Activated CD8-positive, alpha-beta T cell treated with anti-CD3 and anti-CD28 coated beads for 36 hours (primary cell): Measurements from ENCODE around the gene MMP2. TPM values are rescaled to one million over a fixed set of nuclear protein-coding genes. Genes with fewer than 3 reads are reported as not detected.

Experiments
- ATAC-seq: fragments of 200-7000 bp; cut with Tn5 transposase; one replicate; pipeline ENCODE4 v1.10.0; 2021; ENCODE audit warnings: mild to moderate bottlenecking, moderate library complexity
- CTCF ChIA-PET: fragments of 350-600 bp; sonication (Branson Sonifier 250); formaldehyde crosslinking; loops from one replicate; lab custom pipeline; 2021; ENCODE audit warnings: antibody characterized with exemption; lab: Charles Lee
- POLR2A ChIA-PET: fragments of 350-600 bp; sonication (Branson Sonifier 250); formaldehyde crosslinking; loops from one replicate; lab custom pipeline; 2021; ENCODE audit warnings: antibody characterized with exemption; lab: Charles Lee
- DNase-seq: peaks from one replicate; pipeline ENCODE4 v3.0.0-alpha.2; 2020
- H3K27ac Mint-ChIP-seq: one replicate; pipeline ENCODE4 v1.8.0; 2021; ENCODE audit warnings: mild to moderate bottlenecking, mixed read lengths
- H3K27me3 Mint-ChIP-seq: one replicate; pipeline ENCODE4 v1.8.0; 2021; ENCODE audit warnings: mixed read lengths
- H3K36me3 Mint-ChIP-seq: one replicate; pipeline ENCODE4 v1.8.0; 2021; ENCODE audit warnings: low read depth, mixed read lengths
- H3K4me1 Mint-ChIP-seq: one replicate; pipeline ENCODE4 v1.8.0; 2021; ENCODE audit warnings: low read depth, mixed read lengths
- H3K4me3 Mint-ChIP-seq: one replicate; pipeline ENCODE4 v1.8.0; 2021; ENCODE audit warnings: mild to moderate bottlenecking, moderate library complexity, mixed read lengths
- H3K9me3 Mint-ChIP-seq: one replicate; pipeline ENCODE4 v1.8.0; 2021; ENCODE audit warnings: mixed read lengths
- intact Hi-C: fragments of 100-400 bp; cut with micrococcal nuclease; formaldehyde crosslinking; loops from one replicate; pipeline ENCODE4 v1.10.0; 2022
- total RNA-seq, 2 experiments: library from RNA; stranded (reverse); gene quantifications; one replicate each; pipeline ENCODE4 v1.2.3, GENCODE V29; 2021
- TF ChIP-seq, protein P1 (sequence below): fragments of 200-600 bp; IDR thresholded peaks from one replicate; pipeline ENCODE4 v1.8.0; 2022; ENCODE audit warnings: antibody characterized with exemption, mild to moderate bottlenecking

MMP2 gene
- total RNA-seq, 2 experiments from 2014 or later: not detected

DNA sequence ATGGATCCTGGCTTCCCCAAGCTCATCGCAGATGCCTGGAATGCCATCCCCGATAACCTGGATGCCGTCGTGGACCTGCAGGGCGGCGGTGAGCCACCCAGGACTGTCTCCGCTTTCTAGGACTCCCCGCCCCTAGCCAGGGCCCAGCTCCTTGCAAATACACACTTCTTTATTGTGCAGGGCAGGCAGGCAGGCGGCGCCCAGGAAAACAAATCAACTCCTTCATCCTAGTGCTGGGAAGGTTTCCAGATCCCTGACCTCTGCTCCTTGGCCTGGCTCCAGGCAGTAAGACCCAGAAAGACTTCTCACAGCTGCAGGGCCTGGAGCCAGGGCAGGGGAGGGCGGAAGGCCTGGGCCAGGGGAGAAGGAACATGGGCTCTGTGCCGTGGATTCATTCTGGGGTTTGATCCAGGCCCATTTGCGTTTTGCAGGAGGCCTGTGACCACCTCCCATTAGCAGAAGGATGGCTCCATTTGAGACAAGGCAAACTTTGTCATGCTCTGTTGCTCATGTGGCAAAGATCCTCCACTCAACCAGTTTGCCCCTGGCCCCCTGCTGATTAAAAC is 23.9 kb downstream of the MMP2 start:
- H3K27me3 Mint-ChIP-seq: peaks cover under 1% of the 10 kb centered on the region
- no peak for DNase-seq
- no peak overlapping the region for H3K27ac Mint-ChIP-seq
- ChIA-PET CTCF (interaction anchor here (1.0 to 1.7 kb wide), 3 partner anchors 31 to 815 kb away, joined by 3 to 9 read pairs (median 3); no protein-coding TSS in a partner anchor), POLR2A (interaction anchor here (0.8 kb wide), 1 partner anchor 10 kb away, joined by 3 read pairs; no protein-coding TSS in a partner anchor)
- intact Hi-C loops: no loop called here
- H3K9me3 Mint-ChIP-seq: no peaks in the 10 kb centered on the region
- TF ChIP-seq, protein P1, sequence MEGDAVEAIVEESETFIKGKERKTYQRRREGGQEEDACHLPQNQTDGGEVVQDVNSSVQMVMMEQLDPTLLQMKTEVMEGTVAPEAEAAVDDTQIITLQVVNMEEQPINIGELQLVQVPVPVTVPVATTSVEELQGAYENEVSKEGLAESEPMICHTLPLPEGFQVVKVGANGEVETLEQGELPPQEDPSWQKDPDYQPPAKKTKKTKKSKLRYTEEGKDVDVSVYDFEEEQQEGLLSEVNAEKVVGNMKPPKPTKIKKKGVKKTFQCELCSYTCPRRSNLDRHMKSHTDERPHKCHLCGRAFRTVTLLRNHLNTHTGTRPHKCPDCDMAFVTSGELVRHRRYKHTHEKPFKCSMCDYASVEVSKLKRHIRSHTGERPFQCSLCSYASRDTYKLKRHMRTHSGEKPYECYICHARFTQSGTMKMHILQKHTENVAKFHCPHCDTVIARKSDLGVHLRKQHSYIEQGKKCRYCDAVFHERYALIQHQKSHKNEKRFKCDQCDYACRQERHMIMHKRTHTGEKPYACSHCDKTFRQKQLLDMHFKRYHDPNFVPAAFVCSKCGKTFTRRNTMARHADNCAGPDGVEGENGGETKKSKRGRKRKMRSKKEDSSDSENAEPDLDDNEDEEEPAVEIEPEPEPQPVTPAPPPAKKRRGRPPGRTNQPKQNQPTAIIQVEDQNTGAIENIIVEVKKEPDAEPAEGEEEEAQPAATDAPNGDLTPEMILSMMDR: no peak
- H3K36me3 Mint-ChIP-seq: no peaks in the 10 kb centered on the region
- ATAC-seq: no peak
- H3K4me1 Mint-ChIP-seq: peaks cover 6% of the 10 kb centered on the region
- H3K4me3 Mint-ChIP-seq: no peak overlapping the region

DNA sequence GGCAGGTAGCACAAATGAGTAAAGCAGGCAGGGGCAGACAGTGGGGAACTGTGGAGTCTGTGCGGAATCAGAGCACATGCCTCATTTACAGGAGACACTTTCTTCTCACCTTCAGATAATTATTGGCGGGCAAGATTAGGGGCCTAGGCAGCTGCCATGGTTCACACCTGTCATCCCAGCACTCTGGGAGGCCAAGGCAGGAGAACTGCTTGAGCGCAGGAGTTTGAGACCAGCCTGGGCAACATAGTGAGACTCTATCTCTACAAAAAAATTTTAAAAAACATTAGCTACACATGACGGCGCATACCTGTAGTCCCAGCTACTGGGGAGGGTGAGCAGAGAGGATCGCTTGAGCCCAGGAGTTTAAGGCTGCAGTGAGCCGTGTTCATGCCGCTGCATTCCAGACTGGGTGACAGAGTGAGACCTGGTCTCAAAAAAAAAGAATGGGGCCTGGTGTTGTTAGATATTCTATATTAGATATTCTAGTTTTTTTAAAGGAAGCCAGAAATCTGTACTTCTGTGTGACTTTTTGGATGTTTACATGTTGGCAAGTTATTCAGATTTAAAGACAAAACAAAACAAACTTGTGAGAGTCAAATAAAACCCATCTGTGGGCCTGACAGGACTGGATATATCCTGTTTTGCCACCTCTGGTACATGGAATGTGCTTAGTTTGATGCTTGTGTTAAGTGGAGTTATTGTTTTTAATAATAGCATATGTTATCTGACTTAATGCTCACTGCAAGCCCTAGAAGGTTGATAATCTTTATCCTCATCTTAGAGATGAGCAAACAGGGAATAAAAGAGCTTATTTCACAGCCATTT is 24.9 kb downstream of the MMP2 start:
- ChIA-PET POLR2A (interaction anchor here (0.8 kb wide), 1 partner anchor 9 kb away, joined by 3 read pairs; no protein-coding TSS in a partner anchor), CTCF (no interaction called here)
- Mint-ChIP-seq H3K4me1 (peaks cover 6% of the 10 kb centered on the region), H3K27ac (no peak overlapping the region), H3K27me3 (peaks cover 7% of the 10 kb centered on the region), H3K9me3 (no peaks in the 10 kb centered on the region), H3K4me3 (no peak overlapping the region), H3K36me3 (no peaks in the 10 kb centered on the region)
- no peak for DNase-seq
- no peak for ATAC-seq
- TF ChIP-seq, protein P1: no peak
- intact Hi-C loops: no loop called here

DNA sequence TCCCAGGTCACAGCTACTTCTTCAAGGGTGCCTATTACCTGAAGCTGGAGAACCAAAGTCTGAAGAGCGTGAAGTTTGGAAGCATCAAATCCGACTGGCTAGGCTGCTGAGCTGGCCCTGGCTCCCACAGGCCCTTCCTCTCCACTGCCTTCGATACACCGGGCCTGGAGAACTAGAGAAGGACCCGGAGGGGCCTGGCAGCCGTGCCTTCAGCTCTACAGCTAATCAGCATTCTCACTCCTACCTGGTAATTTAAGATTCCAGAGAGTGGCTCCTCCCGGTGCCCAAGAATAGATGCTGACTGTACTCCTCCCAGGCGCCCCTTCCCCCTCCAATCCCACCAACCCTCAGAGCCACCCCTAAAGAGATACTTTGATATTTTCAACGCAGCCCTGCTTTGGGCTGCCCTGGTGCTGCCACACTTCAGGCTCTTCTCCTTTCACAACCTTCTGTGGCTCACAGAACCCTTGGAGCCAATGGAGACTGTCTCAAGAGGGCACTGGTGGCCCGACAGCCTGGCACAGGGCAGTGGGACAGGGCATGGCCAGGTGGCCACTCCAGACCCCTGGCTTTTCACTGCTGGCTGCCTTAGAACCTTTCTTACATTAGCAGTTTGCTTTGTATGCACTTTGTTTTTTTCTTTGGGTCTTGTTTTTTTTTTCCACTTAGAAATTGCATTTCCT is 26.5 kb downstream of the MMP2 start:
- ChIA-PET POLR2A (no interaction called here), CTCF (no interaction called here)
- no peak for ATAC-seq
- Mint-ChIP-seq H3K27me3 (peaks cover 20% of the 10 kb centered on the region), H3K4me1 (peaks cover 5% of the 10 kb centered on the region), H3K27ac (no peak overlapping the region), H3K9me3 (no peaks in the 10 kb centered on the region), H3K36me3 (no peaks in the 10 kb centered on the region), H3K4me3 (no peak overlapping the region)
- TF ChIP-seq, protein P1: no peak
- DNase-seq: no peak
- intact Hi-C loops: no loop called here

DNA sequence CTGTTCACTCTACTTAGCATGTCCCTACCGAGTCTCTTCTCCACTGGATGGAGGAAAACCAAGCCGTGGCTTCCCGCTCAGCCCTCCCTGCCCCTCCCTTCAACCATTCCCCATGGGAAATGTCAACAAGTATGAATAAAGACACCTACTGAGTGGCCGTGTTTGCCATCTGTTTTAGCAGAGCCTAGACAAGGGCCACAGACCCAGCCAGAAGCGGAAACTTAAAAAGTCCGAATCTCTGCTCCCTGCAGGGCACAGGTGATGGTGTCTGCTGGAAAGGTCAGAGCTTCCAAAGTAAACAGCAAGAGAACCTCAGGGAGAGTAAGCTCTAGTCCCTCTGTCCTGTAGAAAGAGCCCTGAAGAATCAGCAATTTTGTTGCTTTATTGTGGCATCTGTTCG is 27.1 kb downstream of the MMP2 start:
- intact Hi-C loops: no loop called here
- H3K27ac Mint-ChIP-seq: no peak overlapping the region
- no peak overlapping the region for H3K4me3 Mint-ChIP-seq
- H3K36me3 Mint-ChIP-seq: no peaks in the 10 kb centered on the region
- ATAC-seq: no peak
- peaks cover 20% of the 10 kb centered on the region for H3K27me3 Mint-ChIP-seq
- CTCF ChIA-PET: no interaction called here
- DNase-seq: no peak
- TF ChIP-seq, protein P1: no peak
- H3K4me1 Mint-ChIP-seq: peaks cover 5% of the 10 kb centered on the region
- POLR2A ChIA-PET: no interaction called here
- no peaks in the 10 kb centered on the region for H3K9me3 Mint-ChIP-seq

DNA sequence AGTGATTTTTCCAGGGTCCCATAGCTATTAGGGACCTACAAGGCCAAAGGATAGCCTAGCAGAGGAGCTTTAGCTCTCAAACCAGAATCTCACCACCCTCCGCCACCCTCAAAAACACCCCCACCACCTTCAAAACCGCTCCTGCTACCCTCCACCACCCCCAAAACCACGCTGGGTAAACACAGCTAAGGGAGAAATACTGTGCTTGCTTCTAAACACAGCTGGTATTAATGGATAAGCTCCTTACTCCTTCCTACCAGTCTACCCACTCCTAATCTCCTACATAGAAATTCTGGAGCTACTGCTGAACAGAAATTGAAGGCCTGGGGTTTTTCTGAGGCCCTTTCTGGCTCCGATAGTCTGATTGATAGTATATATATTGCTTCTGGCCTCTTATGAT is 27.7 kb downstream of the MMP2 start:
- Mint-ChIP-seq H3K4me1 (peaks cover 5% of the 10 kb centered on the region), H3K9me3 (no peaks in the 10 kb centered on the region), H3K36me3 (no peaks in the 10 kb centered on the region), H3K27me3 (peaks cover 21% of the 10 kb centered on the region), H3K27ac (no peak overlapping the region), H3K4me3 (no peak overlapping the region)
- ChIA-PET CTCF (no interaction called here), POLR2A (no interaction called here)
- TF ChIP-seq, protein P1: no peak
- ATAC-seq (no peak), DNase-seq (no peak)
- intact Hi-C loops: no loop called here
